AG20443 (cell line): Measurements from ENCODE around the gene MYH7.

Experiments used
- DNase-seq: peaks from one replicate; pipeline ENCODE4 v3.0.0; 2012; ENCODE audit warnings: low spot score, mixed read lengths

Gene MYH7

GRCh38 chr14:23370221-23370620 lies 65.2 kb downstream of the MYH7 start:
- no peak for DNase-seq

DNA sequence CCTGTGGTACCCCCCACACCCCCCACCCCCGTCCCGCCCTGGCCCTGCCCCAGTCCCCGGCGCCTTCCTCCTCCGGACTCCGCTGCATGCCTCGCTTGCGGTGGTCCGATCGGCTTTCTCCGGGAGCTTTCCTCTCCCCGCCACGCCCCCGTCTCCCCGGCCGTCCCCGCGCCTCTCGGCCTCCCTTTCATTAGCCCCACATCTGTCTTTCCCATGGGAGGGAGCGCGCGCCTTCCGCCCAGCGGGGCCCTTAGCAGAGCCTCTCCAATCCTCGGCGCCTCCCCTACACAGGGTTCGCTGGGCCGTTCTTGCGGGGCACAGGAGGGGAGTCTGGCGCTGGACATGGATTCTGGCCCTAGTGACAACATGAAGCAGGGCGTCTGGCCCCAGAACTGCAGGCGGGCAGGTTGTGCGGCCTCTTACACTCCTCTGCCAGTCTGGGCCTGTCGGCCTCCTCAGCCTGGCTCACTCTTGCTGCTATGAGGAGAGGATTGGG lies 69.0 kb downstream of the MYH7 start:
- peak; percentile 73 for DNase-seq

DNA sequence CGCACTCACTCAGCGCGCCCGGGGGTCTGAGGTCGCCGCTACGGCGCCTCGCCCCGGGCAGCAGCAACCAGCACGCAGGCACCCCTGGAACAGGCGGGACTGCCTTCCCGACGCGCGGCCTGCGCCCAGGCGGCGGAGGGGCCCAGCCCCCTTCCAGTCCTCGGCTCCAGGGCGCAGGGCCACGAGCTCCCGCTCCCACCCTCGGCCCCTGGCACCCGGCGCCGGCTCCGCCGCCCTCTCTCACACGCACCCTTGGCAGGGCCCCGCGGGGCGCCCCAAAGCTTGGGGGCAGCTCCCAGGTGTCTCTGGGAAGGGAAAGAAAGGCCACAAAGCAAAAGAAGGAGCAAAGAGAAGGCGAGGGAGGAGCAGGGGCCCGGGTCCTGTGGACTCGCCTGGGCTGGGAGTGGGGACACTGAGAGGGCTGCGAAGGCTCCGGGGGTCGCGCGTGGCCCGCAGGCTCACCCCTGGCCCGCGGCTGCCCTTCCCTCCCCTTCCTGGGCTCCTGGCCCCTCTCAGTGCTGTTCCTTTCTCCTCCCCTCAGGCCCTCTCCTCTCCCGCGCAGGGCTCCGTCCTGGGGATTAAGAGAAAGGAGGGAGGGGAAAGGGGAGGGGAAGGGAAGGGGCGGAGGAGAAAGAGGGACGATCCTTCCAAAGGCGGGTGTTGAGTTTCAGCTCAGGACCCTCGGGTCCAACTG lies 69.6 kb downstream of the MYH7 start:
- peak; percentile 59 for DNase-seq

DNA sequence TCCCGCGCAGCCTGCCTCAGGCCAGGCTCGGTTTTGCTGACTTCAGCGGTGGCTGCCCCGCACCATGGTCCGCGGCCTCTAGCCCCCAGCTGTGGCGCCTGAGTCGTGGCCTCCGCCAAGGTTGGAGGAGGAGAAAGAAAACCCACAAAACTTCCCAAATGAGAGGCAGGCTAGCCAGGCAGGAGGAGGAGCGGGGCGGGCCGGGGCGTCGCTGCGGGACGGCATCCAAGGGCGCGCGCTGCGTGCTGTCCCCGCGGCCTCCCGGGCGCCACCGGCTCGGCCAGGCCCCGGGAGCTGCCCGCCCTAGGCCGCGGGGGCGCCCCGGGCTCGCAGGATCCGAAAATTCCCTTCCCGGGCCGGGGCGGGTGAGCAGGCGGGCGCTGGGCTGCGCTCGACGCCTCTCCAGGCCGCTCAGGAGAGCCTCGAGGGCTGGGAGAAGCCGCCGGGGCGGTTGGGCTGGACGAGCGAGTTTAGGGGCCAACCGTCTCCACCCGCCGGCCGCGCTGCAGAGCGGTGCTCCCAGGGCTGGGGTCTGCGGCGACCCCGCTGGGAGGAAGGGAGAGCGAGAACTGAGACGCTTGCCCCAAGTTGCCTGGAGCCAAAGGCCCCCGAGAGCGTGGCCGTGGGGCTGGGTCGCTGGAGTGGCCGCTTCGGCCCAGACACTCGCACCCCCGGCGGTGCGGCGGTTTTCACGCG lies 70.3 kb downstream of the MYH7 start, which contains the start of gene EFS:
TSS of gene EFS (minus strand) at position 137 of the 696 bp plus-strand sequence. CDS start 147 bp downstream, outside the sequence.
- peak; percentile 87 for DNase-seq

DNA sequence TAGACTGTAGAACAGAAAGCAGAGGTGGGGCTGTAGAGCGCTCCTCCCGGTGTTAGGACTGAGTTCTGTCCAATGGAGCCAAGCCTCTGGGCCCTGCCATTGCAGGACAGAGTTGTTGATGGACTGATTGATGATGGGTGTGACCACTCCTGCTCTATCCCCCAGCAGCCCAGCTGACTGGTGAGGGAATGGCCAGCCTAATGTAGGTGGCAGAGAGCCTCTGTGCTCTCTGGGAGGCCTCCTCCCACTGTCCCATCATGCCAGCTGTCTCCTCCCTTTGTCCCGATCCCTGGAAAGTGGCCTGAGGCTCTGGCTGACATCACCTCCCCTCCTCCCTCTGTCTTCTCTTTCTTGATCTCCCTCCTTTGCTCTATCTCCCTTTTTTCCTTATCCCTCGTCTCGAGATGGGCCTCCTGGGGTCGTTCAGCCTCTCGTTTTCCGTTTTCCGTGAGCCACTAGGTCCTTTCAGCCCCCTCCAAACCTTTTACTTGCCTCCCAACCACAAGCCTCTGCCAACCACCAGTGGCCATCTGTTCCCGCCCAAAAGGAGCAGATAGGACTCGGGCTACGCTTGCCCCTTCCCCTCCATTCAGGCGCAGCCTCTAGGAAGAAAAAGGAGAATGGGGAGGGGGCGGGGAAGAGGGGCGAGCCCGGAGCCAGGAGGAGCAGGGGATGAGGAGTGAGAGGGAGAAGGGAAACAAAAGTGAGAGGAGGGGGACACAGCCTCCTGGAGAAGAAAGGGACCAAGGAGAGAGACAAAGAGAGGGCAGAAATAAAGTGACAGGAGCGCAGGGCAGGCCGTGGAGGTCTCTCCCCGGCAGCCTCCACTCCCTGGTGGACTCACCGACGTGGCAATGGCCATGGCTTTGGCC lies 71.1 kb downstream of the MYH7 start:
- peak; percentile 73 for DNase-seq
